Fibroblast of pulmonary artery (primary cell): Measurements from ENCODE around the gene FGD5.

Source experiments
- DNase-seq: peaks from one replicate; pipeline ENCODE4 v3.0.0-alpha.2; 2010; ENCODE audit warnings: low read depth
- H3K4me3 ChIP-seq: replicated peaks from 2 replicates; pipeline ENCODE4 v1.5.1; 2011; ENCODE audit warnings: low read depth, mild to moderate bottlenecking, control low read depth, low read length, moderate library complexity
- TF ChIP-seq, protein P1 (sequence below): IDR thresholded peaks from 2 replicates; pipeline ENCODE4 v1.5.1; 2011; ENCODE audit warnings: mild to moderate bottlenecking, control low read depth, low read length, inconsistent platforms; ENCODE audit errors: missing control alignments

Gene FGD5, protein sequence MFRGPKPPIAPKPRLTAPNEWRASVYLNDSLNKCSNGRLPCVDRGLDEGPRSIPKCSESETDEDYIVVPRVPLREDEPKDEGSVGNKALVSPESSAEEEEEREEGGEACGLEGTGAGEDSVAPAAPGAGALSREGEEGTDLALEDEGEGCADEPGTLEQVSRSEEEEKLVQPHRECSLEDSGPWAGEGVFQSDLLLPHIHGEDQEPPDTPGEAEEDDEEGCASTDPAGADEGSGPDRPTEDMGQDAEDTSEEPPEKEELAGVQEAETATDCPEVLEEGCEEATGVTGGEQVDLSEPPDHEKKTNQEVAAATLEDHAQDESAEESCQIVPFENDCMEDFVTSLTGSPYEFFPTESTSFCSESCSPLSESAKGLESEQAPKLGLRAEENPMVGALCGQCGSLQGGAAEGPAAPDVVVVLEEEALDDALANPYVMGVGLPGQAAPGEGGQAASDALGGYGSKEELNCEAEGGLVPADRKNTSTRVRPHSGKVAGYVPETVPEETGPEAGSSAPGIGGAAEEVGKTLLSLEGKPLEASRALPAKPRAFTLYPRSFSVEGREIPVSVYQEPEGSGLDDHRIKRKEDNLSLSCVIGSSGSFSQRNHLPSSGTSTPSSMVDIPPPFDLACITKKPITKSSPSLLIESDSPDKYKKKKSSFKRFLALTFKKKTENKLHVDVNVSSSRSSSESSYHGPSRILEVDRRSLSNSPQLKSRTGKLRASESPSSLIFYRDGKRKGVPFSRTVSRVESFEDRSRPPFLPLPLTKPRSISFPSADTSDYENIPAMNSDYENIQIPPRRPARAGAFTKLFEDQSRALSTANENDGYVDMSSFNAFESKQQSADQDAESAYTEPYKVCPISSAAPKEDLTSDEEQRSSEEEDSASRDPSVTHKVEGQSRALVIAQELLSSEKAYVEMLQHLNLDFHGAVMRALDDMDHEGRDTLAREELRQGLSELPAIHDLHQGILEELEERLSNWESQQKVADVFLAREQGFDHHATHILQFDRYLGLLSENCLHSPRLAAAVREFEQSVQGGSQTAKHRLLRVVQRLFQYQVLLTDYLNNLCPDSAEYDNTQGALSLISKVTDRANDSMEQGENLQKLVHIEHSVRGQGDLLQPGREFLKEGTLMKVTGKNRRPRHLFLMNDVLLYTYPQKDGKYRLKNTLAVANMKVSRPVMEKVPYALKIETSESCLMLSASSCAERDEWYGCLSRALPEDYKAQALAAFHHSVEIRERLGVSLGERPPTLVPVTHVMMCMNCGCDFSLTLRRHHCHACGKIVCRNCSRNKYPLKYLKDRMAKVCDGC (N-terminal part only)

DNA sequence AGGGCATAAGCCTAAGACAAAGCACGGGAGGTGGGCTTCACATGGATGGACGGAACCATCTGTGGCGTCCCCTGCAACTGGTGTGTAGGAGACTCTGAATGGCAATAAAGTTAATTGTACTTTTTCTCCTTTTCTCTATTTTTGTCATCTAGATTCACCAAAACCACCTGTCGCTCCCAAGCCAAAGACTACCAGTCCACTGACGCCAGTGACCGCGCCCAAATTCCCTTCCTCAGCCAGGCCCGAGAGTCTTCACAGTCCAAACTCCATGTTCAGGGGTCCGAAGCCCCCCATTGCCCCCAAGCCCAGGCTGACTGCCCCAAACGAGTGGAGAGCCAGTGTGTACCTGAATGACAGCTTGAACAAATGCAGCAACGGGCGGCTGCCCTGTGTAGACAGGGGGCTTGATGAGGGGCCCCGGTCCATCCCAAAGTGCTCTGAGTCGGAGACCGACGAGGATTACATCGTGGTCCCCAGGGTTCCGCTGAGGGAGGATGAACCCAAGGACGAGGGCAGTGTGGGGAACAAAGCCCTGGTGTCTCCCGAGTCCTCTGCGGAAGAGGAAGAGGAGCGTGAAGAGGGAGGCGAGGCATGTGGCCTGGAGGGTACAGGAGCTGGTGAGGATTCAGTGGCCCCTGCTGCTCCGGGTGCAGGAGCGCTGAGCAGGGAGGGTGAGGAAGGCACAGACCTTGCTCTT is at the start of gene FGD5:
FGD5 (plus strand) TSS at position 159 of the 697 bp plus-strand sequence; CDS start at position 269, 110 bp downstream.
- TF ChIP-seq, protein P1, sequence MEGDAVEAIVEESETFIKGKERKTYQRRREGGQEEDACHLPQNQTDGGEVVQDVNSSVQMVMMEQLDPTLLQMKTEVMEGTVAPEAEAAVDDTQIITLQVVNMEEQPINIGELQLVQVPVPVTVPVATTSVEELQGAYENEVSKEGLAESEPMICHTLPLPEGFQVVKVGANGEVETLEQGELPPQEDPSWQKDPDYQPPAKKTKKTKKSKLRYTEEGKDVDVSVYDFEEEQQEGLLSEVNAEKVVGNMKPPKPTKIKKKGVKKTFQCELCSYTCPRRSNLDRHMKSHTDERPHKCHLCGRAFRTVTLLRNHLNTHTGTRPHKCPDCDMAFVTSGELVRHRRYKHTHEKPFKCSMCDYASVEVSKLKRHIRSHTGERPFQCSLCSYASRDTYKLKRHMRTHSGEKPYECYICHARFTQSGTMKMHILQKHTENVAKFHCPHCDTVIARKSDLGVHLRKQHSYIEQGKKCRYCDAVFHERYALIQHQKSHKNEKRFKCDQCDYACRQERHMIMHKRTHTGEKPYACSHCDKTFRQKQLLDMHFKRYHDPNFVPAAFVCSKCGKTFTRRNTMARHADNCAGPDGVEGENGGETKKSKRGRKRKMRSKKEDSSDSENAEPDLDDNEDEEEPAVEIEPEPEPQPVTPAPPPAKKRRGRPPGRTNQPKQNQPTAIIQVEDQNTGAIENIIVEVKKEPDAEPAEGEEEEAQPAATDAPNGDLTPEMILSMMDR = no peak

DNA sequence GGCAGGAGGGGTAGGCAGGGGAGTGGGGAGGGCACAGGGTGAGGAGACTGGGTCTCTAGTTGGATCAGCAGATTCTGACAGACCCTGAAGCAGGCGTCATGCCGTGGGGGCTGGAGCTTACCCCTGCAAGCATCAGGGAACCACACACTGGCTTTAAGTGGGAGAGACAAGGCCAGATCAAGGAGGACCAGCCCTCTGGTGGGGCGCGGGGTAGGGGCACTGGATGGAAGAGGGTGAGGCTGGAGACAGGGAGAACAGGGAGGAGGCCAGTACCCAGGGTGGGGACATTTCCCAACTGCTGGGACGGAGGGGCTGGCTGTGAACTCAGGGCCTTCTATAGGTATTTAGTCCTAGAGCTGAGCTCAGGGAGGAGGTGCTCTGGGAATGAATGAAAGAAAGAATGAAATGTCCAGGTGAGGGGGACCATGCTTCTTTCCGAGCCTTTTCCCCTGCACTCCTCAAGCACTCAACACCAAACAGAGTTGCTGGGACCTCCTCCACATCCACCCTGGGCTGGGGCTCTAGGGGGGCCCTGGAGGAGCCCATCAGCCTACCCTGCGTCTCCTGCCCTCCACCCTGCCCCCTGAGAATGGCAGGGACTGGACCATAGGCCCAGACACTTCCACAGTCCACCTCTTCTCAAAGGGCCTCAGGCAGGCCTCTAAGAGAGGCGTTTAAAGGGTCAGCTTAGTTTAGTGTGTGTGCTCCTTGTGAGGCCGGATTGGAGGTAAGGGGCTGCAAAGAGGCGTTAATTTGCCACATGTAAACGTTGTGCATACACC is 49.0 kb upstream of the FGD5 start:
- H3K4me3 ChIP-seq = no peak overlapping the region
- TF ChIP-seq, protein P1 = no peak
- DNase-seq = no peak

More for the DNA sequence above, at the start of gene FGD5:
- H3K4me3 ChIP-seq = no peak within 1 kb of the TSS
- no peak for DNase-seq

DNA sequence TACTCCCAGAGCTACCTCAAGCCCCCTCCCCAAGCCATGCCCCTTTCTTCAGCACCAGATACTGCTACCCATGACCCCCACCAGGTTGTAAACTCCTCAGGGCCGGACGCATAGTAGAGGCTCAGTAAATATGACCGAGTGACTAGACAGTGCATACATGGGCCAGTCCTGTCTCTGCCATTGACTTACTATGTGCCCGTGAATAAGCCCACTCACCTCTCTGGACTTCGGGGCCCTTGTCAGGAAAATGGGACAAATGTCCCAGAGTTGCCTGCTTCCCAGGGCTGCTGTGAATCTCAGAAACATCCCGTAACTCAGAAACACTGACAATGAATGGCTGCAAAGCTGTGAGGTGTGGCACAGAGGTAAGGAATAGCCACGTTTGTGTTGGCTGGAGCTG is 48.2 kb upstream of the FGD5 start:
- H3K4me3 ChIP-seq = no peak overlapping the region
- TF ChIP-seq, protein P1 = no peak
- no peak for DNase-seq

DNA sequence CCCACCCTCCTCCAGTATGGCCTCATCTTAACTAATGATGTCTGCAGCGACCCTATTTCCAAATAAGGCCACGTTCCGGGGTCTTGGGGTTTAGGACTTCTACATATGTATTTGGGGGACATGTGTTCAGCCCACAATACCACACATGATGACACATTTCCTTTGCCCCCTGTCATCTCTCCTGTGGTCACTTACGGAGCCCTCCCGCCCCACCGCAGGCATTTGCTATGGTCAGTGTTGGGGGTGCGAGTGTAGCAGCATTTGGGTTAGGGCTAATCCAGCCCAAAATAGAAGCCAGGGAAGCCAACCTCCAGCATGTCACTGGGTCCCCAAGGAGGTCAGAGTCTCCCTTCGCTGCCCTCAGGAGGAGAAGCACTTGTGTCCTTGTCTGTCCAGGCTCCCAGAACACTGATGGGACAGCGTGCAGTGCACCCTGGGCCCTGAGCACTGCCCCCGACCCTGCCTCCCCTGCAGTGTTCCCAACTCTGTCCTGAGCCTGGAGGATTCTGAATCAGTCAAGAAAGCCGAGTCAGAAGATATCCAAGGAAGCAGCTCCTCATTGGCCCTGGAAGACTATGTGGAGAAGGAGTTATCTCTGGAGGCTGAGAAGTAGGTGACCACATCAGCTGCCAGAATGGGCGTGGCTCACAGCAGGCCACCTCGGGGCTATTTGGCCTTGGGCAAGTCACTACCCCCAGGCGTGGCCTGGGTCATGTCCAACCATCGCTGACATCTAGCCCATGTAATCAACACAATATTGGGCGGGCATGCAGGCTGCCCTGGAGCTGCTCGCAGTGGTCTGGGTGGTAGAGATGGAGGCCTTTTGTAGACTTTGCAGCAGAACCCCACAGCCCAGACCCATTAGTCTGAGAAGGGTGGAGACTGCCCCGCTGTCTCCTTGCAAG is 46.9 kb upstream of the FGD5 start:
- no peak for DNase-seq
- no peak overlapping the region for H3K4me3 ChIP-seq
- TF ChIP-seq, protein P1 = no peak

DNA sequence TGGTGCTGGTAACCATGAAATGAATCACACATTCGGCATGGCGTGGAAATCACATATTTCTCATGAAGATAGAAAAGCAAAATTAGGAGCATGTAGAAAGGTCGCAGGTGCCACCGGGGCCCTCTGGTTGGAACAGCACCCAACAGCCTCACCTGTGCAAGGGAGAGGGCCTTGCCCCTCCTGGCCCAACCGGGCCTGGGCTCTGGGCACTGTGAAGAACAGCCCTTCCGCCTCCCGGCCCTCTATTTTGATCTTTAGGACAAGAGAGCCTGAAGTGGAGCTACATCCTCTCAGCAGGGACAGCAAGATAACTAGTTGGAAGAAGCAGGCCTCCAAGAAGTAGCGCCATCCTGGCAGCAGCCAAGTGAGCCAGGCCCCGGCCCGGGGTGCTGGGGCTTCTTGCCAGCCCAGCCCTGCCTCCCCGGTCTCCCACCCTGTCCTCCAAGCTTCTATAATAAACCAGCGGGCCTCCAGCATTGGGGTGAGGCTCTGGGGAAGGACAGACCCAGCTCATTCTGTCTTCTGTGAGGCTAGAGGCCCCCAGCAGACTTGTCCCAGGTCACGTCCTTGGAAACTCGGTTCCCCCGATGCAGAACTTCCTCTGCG is 46.1 kb upstream of the FGD5 start:
- TF ChIP-seq, protein P1 = no peak
- no peak overlapping the region for H3K4me3 ChIP-seq

More for the DNA sequence above, 46.1 kb upstream of the FGD5 start:
- no peak for DNase-seq
